Hypothalamus (tissue), 51 donors: ENCODE measurements around the gene VEGFA.
A peak's percentile ranks its signal among the peaks of the same experiment; 100 is the strongest.

ENCODE experiments used
- DNase-seq, 51 donors: peaks; one replicate each; lab custom pipeline; 2025; lab: John Stamatoyannopoulos, UW

The VEGFA gene

GRCh38 chr6:43781941-43782704, 12.1 kb downstream of the VEGFA start:
- no peak for DNase-seq

DNA sequence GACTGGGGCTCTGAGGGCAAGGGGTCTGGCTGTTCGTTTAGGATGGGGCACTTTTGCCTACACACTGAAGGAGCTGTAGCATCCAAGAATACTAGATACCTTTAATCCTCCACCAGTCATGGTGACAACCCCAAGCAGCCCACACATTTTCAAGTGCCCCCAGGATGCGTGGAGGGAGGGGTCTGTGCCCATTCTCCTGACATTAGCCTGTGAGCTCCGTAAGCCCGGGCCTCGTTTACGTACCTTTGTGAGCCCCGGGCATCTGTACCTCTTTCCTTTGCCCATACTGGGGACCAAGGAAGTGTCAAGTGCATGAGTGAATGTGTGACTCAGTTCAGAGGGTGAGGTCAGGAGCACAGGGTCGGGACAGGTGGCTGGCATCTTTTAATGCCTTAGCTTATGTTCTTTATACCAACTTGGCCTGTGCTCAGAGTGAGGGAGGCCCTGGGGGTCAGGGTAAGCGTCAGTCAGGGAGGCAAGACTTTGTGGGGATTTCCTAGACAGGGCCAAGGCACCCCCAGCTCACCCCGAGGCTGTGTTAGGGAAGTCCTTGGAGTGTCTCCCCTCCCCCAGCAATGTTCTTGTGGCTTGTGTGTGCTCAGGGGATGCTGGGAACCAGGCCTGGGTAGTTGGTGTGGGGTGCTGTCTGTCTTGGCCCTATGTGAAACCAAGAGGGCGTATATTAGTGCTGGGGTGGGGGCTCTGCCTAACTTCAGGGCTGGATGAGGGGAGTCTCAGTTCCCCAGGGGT, 12.9 kb downstream of the VEGFA start:
- peak in 1 of 51 donors; percentile 55 for DNase-seq

DNA sequence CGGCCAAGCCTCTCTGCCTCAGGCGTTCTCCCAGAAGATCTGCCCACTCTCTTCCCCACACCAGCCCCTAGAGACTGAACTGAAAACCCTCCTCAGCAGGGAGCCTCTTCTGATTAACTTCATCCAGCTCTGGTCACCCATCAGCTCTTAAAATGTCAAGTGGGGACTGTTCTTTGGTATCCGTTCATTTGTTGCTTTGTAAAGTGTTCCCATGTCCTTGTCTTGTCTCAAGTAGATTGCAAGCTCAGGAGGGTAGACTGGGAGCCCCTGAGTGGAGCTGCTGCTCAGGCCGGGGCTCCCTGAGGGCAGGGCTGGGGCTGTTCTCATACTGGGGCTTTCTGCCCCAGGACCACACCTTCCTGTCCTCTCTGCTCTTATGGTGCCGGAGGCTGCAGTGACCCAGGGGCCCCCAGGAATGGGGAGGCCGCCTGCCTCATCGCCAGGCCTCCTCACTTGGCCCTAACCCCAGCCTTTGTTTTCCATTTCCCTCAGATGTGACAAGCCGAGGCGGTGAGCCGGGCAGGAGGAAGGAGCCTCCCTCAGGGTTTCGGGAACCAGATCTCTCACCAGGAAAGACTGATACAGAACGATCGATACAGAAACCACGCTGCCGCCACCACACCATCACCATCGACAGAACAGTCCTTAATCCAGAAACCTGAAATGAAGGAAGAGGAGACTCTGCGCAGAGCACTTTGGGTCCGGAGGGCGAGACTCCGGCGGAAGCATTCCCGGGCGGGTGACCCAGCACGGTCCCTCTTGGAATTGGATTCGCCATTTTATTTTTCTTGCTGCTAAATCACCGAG, 14.2 kb downstream of the VEGFA start:
- peak in 1 of 51 donors; percentile 24 for DNase-seq

DNA sequence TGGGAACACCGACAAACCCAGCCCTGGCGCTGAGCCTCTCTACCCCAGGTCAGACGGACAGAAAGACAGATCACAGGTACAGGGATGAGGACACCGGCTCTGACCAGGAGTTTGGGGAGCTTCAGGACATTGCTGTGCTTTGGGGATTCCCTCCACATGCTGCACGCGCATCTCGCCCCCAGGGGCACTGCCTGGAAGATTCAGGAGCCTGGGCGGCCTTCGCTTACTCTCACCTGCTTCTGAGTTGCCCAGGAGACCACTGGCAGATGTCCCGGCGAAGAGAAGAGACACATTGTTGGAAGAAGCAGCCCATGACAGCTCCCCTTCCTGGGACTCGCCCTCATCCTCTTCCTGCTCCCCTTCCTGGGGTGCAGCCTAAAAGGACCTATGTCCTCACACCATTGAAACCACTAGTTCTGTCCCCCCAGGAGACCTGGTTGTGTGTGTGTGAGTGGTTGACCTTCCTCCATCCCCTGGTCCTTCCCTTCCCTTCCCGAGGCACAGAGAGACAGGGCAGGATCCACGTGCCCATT, 15.3 kb downstream of the VEGFA start:
- no peak for DNase-seq

DNA sequence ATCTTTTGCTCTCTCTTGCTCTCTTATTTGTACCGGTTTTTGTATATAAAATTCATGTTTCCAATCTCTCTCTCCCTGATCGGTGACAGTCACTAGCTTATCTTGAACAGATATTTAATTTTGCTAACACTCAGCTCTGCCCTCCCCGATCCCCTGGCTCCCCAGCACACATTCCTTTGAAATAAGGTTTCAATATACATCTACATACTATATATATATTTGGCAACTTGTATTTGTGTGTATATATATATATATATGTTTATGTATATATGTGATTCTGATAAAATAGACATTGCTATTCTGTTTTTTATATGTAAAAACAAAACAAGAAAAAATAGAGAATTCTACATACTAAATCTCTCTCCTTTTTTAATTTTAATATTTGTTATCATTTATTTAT, 15.9 kb downstream of the VEGFA start:
- DNase-seq: no peak

- no peak for DNase-seq
Observed at GRCh38 chr6:43786664-43787329, 16.8 kb downstream of the VEGFA start.

DNA sequence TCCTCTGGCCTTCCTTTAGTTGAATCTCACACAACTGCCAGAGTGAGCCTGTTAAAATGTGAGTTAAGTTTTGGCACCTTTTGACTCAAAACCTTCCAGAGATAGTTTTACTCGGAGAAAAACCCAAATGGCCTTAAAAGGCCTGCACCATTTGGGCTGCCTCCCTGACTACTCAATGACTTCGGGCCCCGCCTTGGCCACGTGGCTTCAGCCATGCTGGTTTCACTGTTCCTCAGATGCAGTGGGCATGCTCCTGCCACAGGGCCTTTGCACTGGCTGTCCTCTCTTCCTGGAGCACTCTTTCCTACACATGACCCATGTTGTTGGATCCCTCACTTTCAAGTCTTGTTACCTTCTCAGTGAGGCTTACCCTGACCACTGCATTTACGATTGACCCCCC, 18.3 kb downstream of the VEGFA start:
- DNase-seq: no peak

DNA sequence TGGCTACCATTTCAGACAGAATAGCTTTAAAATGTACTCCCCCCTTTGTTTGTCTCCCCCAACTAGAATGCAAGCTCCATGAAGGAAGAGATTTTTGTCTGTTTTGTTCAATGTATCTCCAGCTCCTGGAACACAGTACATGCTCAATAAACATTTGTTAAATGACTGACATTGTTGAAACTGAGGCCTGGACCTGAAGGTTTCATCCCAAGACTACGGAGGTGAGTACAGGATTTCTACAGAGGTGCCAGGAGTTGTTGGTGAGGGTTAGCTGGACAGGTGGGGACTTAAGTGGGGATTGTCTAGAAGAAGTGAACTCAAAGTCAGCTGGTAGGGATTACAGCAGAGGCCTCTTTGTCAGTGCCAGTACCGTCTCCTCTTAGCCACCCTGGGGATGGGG, 19.4 kb downstream of the VEGFA start:
- no peak for DNase-seq

- DNase-seq: no peak
Observed at GRCh38 chr6:43790031-43790430, 20.0 kb downstream of the VEGFA start.

DNA sequence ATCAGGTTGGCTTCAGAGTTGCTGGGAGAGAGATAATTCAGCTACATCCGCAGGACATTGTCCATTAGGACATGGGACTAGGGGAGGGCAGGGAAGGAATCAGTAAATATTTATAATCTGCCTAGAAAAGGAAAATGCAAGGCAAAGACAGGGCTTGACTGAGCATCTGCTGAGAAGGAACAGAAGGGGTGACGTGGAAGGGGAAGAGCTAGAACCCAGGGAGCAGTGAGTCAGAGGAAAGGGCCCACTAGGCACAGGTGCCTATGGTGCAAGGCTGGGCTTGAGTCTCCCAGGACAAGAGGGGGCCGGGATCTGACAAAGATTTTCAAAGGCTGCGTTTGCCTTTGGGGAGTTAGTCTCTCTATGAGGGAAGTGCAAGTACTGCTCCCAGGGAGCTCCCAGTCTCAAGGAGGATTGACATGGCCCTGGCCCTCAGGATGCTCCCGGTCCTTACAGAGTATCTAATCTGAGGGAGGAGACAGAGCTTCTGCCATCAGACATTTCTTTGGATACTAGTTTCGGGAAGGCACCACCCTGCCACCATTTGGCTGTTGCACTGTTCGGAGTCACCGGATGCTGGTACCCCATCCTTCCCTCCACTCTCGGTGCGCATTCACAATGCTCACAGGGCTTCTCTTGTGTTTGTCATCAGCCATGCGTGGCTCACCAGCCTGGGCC, 21.9 kb downstream of the VEGFA start:
- DNase-seq: no peak

DNA sequence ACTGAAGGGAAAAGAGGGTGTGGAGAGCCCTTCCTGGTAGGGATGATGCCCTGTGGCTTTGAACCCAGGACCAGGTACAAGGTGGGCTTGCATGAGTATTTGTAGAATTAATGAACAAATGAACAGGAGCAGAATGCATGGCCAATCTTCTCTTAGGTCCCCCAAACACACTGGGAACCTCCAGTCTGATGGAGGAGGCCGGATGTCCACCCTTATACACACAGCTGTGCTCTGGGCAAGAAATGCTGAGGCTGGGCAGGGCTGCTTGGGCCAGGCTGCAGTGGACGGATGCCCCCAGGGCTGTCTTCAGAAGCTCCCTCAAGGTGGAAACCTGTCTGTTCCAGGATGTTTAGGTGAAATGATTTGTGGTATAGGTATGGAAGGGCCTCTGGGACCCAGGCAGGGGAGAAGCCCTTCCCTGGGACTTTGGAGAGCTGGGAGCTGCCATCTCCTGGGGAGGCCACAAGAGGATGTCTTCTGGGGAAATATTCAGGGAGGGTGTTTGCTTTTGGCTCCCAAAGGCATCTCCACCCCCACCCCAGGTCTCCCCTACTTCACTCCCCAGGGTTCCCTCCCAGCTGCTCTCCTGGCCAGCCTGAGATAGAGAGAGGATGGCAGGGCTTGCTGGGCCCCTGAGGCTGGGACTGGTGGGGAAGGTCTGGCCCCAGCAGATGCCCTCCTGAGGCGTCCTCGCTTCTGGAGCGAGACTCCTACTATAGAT, 23.3 kb downstream of the VEGFA start:
- no peak for DNase-seq

DNA sequence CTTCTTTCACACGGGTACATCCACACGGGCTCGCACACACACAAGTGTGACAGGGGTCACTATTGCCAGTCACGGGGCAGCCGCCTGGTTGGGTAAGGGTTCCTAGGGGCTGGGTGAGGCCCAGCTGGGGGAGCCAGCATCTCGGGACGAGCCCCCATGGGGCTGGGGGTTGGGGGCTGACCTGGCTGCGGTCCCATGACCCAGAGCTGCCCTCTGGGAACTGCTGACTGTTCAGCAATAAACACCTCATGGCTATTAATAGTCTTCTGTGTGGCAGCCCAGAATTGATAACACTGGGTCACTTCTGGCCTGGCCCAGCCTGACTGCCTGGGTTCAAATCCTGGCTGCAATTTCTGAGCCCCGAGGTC, 23.8 kb downstream of the VEGFA start:
- DNase-seq: no peak

DNA sequence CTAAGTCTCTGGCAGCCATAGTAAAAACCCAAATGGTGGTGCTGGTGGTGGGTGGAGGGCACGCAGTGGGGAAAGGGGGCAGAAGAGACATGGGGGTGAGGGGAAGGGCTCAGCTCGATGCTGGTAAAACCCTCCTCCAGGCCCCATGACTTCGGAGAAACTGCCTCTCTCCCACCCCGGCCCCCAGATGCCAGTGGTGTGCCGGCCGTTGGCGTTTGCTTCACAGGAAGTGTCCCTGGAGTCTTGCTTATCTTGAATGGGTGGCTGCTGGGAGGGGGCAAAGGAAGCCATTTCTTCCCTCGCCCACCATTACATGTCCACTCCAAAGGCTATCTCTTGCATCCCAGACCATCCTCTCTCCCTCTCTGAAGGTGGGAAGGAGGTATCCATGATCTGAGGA, 25.4 kb downstream of the VEGFA start:
- DNase-seq: no peak

GRCh38 chr6:43796168-43796567, 26.2 kb downstream of the VEGFA start:
- no peak for DNase-seq

- DNase-seq: no peak
Observed at GRCh38 chr6:43796903-43797890, 27.2 kb downstream of the VEGFA start.

- no peak for DNase-seq
Observed at GRCh38 chr6:43797919-43798318, 27.9 kb downstream of the VEGFA start.

DNA sequence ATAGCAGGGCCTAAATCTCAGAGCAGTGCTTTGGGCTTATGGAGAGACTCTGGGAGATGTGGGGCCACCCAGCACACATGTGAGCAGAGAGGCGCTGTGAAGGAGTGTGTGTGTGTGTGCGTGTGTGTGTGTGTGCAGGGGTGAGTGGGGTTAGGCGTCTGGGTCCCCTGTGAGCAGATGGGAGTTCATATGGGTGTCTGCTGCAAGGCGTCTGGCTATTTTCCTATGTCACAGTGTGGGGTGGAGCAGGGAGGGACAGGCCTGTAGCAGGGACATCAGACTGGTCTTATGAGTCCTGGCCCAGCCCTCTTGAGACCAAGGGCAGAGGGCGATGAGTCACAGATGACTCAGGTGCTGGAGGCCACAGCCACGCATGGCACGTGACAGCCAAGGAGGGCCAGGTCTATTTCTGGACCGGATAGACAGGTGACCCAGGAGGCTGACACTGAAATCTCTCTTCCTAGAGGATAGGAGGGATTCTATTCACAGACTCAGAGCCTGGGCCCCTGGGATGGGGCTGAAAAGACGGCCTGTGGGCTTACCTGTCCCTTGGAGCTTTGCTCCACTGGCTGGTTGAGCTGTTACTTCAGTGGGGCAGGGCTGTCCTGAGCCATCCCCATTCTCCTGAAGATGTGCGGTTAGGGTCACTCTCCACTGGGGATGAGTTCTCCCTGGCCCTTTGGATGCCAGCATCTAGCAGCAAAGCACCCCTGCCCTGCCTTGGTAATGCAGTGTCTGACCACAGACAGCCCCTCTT, 28.9 kb downstream of the VEGFA start:
- DNase-seq: no peak
